ENCODE measurements around the gene SNAP47.
A peak's percentile ranks its signal among the peaks of the same experiment; 100 is the strongest.

GRCh38 chr1:227734856-227735538 is at the start of gene SNAP47, which contains the start of gene JMJD4:
- TF ChIP-seq EP300 (IDR thresholded peaks at IDR 0.05; ENCODE audit: low read depth) (no peak), CTCF (IDR thresholded peaks at IDR 0.05) (no peak), POLR2A (IDR thresholded peaks at IDR 0.05) (peak; percentile 86), POLR2AphosphoS5 (IDR thresholded peaks at IDR 0.05) (peak; percentile 90 to 95 (median 93))
